Ishikawa (cell line): Measurements from ENCODE around the gene MPV17L2.

Experiments
- CEBPB ChIP-seq: IDR thresholded peaks from 2 replicates; pipeline ENCODE4 v1.6.1; 2012
- CREB1 ChIP-seq: IDR thresholded peaks from 2 replicates; pipeline ENCODE4 v1.6.1; 2012; ENCODE audit warnings: low read depth
- EGR1 ChIP-seq: IDR thresholded peaks from 2 replicates; pipeline ENCODE4 v1.6.1; 2012
- EP300 ChIP-seq: IDR thresholded peaks from 2 replicates; pipeline ENCODE4 v1.6.1; 2012; ENCODE audit warnings: borderline replicate concordance
- FOXM1 ChIP-seq: IDR thresholded peaks from 2 replicates; pipeline ENCODE4 v1.6.1; 2012; ENCODE audit warnings: low read depth, borderline replicate concordance
- MAX ChIP-seq: IDR thresholded peaks from 2 replicates; pipeline ENCODE4 v1.6.1; 2012
- NFIC ChIP-seq: IDR thresholded peaks from 2 replicates; pipeline ENCODE4 v1.6.1; 2012
- REST ChIP-seq: IDR thresholded peaks from 2 replicates; pipeline ENCODE4 v1.6.1; 2012; ENCODE audit warnings: low read depth, mild to moderate bottlenecking
- TAF1 ChIP-seq: IDR thresholded peaks from 2 replicates; pipeline ENCODE4 v1.6.1; 2012; ENCODE audit warnings: low read depth, mild to moderate bottlenecking
- TCF12 ChIP-seq: IDR thresholded peaks from 2 replicates; pipeline ENCODE4 v1.6.1; 2012; ENCODE audit warnings: low read depth
- USF1 ChIP-seq: IDR thresholded peaks from 2 replicates; pipeline ENCODE4 v1.6.1; 2012
- YY1 ChIP-seq: IDR thresholded peaks from 2 replicates; pipeline ENCODE4 v1.6.1; 2012; ENCODE audit warnings: low read depth
- ZBTB7A ChIP-seq: IDR thresholded peaks from 2 replicates; pipeline ENCODE4 v1.6.1; 2012; ENCODE audit warnings: low read depth

MPV17L2 gene

GRCh38 chr19:18234194-18234593 lies 41.2 kb downstream of the MPV17L2 start:
- TF ChIP-seq REST, result no peak
- no peak for TF ChIP-seq TAF1
- TF ChIP-seq CEBPB, result no peak
- no peak for TF ChIP-seq MAX

GRCh38 chr19:18239303-18239702 lies 46.3 kb downstream of the MPV17L2 start:
- TF ChIP-seq USF1 (peak; percentile 79), MAX (peak; percentile 98), FOXM1 (no peak), ZBTB7A (no peak), REST (peak; percentile 94)

GRCh38 chr19:18245297-18245696 lies 52.3 kb downstream of the MPV17L2 start:
- TF ChIP-seq REST (no peak), TAF1 (no peak), TCF12 (no peak), NFIC (no peak), CREB1 (no peak), EP300 (no peak), YY1 (no peak), EGR1 (no peak)
